Activated CD4-positive, CD25-positive, alpha-beta regulatory T cell (primary cell): ENCODE results near the gene SCTR.

Experiments
- DNase-seq, 4 experiments: peaks; one replicate each; lab custom pipeline; 2025; lab: John Stamatoyannopoulos, UW

The SCTR gene

GRCh38 chr2:119487434-119488244, 36.6 kb downstream of the SCTR start:
- DNase-seq = no peak

GRCh38 chr2:119486886-119487285, 37.4 kb downstream of the SCTR start:
- no peak for DNase-seq

GRCh38 chr2:119486196-119486827, 38.0 kb downstream of the SCTR start:
- DNase-seq = no peak

GRCh38 chr2:119485336-119486110, 38.8 kb downstream of the SCTR start:
- no peak for DNase-seq

- DNase-seq = no peak
Measured at GRCh38 chr2:119484834-119485233, 39.4 kb downstream of the SCTR start.

- DNase-seq = no peak
Measured at GRCh38 chr2:119483896-119484718, 40.2 kb downstream of the SCTR start.

GRCh38 chr2:119483395-119483753, 40.9 kb downstream of the SCTR start:
- DNase-seq = no peak

GRCh38 chr2:119482481-119483394, 41.5 kb downstream of the SCTR start:
- DNase-seq = no peak

- DNase-seq = no peak
Measured at GRCh38 chr2:119481501-119482455, 42.5 kb downstream of the SCTR start.

GRCh38 chr2:119480718-119481142, 43.6 kb downstream of the SCTR start:
- no peak for DNase-seq

- DNase-seq = no peak
Measured at GRCh38 chr2:119480184-119480583, 44.1 kb downstream of the SCTR start.

GRCh38 chr2:119478978-119479295, 45.3 kb downstream of the SCTR start:
- no peak for DNase-seq

- DNase-seq = no peak
Measured at GRCh38 chr2:119478188-119478977, 45.9 kb downstream of the SCTR start.

GRCh38 chr2:119477113-119477505, 47.2 kb downstream of the SCTR start:
- no peak for DNase-seq

GRCh38 chr2:119476301-119477112, 47.8 kb downstream of the SCTR start:
- DNase-seq = no peak

GRCh38 chr2:119475857-119476244, 48.4 kb downstream of the SCTR start:
- DNase-seq = no peak

GRCh38 chr2:119475225-119475856, 48.9 kb downstream of the SCTR start:
- no peak for DNase-seq
